Ishikawa (cell line): ENCODE measurements around the gene GLIPR1L2.

ENCODE experiments used
- EP300 ChIP-seq: IDR thresholded peaks from 2 replicates; pipeline ENCODE4 v1.6.1; 2012; ENCODE audit warnings: borderline replicate concordance
- NFIC ChIP-seq: IDR thresholded peaks from 2 replicates; pipeline ENCODE4 v1.6.1; 2012
- TAF1 ChIP-seq: IDR thresholded peaks from 2 replicates; pipeline ENCODE4 v1.6.1; 2012; ENCODE audit warnings: low read depth, mild to moderate bottlenecking
- YY1 ChIP-seq: IDR thresholded peaks from 2 replicates; pipeline ENCODE4 v1.6.1; 2012; ENCODE audit warnings: low read depth
- TF ChIP-seq, protein P1 (sequence below): IDR thresholded peaks from 2 replicates; pipeline ENCODE4 v1.6.1; 2012

DNA sequence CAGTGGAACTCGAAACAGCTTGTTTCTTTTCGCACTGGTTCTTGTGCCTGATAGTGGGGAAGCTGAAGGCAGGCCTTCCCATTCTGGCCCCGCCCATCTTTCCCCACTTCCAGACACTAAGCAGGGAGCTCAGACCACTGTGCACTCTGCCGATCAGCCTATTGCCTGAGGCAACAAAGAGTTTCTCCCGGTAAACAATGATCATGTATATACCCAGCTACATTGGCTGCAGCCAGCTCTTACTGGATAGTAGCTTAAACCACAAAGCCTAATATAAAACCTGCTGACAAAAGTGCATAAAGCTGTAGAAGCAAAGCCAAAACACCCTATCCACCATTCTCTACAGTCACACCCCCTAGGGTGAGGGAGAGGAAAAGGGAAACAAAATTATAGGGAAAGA lies 65.0 kb downstream of the GLIPR1L2 start:
- TF ChIP-seq TAF1 (no peak), YY1 (no peak), NFIC (no peak), EP300 (no peak)
- TF ChIP-seq, protein P1, sequence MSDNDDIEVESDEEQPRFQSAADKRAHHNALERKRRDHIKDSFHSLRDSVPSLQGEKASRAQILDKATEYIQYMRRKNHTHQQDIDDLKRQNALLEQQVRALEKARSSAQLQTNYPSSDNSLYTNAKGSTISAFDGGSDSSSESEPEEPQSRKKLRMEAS = no peak
